ENCODE measurements around the gene TRAF3IP3.

TRAF3IP3 gene

GRCh38 chr1:209738270-209738669 is 17.6 kb upstream of the TRAF3IP3 start:
- DNase-seq: no peak

GRCh38 chr1:209741193-209741592 is 14.7 kb upstream of the TRAF3IP3 start:
- no peak for DNase-seq

- DNase-seq: no peak
These were observed 14.0 kb upstream of the TRAF3IP3 start for GRCh38 chr1:209741889-209742288.

DNA sequence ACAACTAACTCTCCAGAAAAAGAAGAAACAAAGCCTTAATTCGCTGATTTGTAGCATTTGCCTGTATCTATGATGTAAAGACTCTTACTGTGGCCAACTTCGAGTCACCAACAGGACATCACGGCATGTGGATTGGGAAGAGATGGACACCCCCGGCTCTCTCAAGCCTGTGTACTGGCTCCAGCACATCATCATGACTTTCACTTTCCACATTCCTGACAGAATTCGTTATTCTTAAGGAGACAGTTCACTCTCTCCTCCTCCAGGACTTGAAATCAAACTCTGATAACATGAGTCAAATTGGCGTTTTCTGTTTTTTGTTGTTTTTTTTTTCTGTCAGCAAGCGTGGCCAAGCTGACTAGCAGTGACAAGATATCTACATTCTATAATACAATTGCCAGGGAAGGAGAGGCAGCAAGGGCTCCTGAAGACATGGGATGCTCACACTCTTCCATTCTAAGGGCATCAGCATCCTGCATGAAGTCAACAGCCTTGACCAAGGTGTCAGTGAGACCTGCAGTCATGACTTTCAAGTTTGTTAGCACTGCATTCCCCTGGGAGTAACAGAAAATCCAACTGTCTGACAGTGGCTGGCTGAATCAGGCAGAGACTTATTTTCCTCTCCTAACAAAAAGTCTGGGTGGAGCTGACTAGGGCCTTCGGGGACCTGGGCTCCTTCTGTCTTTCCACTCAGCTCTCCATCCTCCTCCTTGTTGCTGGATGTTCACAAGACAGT is 13.3 kb upstream of the TRAF3IP3 start:
- no peak for DNase-seq

DNA sequence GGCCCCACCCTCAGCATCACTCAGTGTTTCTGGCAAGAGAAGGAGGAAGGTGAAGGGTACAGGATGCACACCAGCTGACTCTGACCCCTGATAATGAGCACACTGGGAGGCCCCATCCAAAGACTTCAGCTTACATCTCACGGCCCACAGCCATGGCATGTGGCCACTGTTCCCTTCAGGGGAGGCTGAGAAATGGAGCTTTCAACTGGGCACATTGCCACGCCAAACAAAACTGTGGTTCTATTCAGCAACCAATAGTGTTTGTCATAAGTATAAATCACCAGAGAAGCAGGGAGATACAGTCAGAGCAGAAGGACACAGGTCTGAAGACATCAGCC is 12.7 kb upstream of the TRAF3IP3 start:
- no peak for DNase-seq

DNA sequence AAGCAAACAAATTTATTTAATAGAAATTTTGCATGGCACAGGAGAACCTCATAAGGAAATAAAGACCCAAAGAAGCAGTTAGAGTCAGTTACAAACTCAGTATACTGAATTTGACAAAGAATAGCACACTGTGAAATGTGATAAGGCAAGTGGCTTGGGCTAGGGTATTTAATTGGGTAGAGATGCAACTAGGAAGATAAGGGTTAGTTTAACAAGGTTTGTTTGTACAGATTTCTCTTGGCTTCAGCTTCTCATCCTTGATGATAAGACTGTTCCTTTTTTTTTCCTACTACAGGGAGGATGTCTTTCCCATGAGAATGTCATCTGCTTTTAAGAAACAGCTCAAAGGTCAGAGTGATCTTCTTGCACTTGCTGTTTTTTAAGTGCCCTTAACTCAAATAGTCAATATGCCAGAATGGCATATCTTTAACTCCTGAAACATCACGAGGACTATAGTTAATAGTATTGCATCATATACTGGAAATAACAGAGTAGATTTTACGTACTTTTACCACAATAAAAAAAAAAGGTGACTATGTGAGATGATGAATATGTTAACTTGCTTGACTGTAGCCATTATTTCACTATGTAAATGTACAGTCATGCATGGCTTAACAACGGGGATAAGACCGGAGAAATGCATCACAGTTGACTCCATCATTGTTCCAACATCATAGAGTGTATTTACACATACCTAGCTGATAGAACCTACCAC is 9.2 kb upstream of the TRAF3IP3 start:
- no peak for DNase-seq

DNA sequence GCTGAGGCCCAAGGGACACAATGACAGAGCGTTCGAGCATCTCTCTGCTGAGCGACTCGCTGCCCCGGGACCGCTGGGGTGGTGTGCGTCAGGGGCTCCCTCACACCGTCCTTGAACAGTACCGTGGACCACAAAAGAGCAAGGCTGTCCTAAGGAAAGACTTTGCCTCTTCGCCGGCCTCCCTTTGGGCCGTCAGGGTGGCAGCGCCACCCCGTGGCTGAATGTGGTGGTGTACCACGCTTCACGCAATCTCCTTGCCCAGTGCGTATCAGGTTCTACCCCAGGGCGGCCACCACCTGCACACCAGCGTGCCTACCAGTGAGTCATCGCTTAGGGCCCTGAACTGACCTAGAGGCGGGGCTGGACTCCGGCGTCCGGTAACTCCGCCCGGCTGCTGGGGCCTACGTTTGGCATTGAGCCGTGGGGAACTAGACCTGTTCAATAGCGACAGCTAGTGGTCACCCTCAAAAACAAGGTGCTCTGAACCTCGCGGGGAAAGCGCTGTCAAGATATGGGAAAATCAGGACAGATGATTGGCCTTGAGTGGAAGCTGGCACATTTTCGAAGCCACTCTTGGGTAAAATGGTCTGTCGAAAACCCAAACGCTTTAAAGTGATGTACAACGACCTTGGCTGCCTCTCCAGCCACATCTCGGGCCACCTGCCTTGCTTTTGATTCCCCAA is 8.1 kb upstream of the TRAF3IP3 start:
- DNase-seq: no peak

DNA sequence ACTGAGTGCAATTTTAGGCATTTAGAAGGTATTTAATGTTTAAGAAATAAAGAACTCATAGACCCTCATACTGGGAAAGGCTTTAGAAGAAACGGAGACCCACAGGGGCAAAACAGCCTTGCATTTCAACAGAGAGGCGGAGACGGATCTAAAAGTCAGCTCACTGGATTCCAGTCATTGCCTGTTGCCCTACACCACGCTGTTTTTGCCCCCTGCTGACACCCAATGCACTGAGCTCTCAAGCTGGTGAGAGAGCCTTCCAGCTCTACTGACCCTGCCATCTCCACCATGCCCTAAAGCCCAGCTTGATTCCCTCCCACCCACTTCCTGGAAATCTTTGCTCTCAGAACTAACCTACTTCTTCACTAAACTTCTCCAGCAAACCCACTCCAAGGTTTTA is 7.2 kb upstream of the TRAF3IP3 start:
- DNase-seq: no peak

GRCh38 chr1:209749205-209749604 is 6.6 kb upstream of the TRAF3IP3 start:
- DNase-seq: no peak

GRCh38 chr1:209749670-209750323 is 6.1 kb upstream of the TRAF3IP3 start:
- DNase-seq: no peak

DNA sequence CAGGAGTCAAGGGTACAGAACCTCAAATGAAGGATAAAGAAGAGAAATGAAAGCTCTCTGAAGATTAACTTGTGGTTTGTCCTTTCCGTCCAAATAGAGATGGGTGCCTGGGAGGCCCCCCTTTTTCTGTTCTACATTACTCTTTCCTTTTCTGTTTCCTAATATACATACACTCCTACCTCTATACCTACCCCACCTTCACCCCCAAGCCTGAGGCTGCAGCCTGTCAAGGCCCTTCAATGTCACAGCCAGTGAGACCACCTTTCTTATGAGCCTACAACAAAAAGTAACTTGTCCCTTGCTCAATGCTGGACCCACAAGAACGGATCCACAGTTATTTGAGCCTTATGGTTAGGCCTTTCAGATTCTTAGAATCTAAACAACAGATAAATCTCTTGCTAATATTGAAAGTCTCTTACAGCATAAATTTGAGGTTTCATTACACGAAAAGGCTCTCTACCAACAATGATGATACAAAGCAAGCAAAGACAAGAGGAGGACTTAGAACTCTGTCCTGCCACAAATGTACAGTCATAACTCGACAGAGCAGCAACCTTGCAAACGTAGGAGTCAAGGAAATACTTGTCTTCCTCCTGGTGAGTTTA is 4.1 kb upstream of the TRAF3IP3 start:
- DNase-seq: no peak

DNA sequence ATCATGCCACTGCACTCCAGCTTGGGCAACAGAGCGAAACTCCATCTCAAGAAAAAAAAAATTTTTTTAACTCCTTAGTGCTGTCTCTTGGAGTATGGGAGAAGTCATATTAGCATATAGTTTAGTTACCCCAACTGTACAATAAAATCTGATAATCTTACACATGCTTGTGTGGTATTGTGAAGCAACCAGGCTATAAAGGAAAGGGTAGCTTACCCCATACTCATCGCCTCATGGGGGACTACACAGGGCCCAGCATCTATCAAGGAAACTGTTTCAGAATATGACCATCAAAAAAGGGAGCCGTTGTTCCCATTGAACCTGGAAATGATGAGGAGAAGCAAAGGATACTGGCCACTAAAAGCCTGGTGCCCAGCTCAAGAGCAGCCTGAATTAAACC is 3.0 kb upstream of the TRAF3IP3 start:
- no peak for DNase-seq

DNA sequence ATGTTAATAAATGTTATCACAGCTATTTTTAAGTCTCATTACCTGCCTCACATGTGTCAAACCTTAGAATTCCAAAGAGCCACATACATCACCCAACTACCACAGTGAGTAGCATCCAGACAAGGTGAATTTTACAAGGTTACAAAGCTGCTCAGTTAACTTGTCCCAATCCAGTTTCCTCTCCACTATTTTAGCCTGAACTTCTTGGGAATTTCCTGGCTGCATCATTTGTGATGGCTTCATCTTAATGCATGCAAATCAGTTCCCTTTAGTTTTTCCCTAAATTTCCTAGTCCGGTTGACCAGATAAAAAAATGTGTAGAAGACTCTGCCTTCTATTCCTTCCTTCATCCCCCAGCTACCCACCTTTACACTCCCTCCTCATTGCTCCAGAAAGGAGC is 597 bp upstream of the TRAF3IP3 start:
- no peak for DNase-seq

DNA sequence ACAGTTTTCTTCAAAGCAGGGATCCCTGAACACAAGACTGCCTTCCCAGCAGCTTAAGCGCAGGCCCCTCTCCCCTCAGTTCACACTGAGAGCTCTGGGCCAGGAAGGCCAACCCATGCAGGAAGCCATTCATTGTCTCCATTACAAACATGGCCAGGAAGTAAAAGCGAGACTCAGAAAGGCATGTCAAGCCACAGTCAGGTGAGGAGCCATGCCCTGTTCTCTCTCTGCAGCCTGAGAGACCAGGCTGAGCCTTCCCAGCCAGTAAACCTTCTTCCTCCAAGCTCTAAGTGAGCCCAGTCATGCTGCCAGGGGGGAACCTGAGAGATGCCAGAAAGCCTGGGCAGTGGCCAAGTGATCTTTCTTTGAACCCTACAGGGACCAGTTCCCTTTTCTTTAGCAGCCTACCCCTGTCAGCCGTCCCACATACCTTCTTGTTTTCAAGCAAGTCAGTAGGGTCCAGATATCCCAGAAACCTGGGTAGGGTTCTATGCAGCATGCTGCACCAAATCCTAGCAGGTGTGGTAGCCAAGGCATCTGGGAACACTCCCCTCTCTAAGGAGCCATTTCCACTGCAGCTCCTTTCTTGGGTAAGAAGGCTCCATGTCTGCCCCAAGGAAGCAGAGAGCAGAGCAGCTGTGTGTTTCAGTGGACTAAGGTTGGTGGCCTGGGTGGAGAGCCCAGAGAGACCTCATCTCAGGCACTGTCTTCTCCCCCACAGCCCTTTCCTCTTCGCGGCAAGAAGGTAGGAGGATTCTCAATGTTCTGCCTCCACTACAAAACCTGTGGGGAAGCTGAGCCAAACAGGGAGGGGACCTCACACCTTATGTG is 977 bp downstream of the TRAF3IP3 start:
- no peak for DNase-seq

GRCh38 chr1:209758400-209758799 is 2.5 kb downstream of the TRAF3IP3 start:
- DNase-seq: no peak

- DNase-seq: no peak
These were observed 4.0 kb downstream of the TRAF3IP3 start for GRCh38 chr1:209759829-209760359.

DNA sequence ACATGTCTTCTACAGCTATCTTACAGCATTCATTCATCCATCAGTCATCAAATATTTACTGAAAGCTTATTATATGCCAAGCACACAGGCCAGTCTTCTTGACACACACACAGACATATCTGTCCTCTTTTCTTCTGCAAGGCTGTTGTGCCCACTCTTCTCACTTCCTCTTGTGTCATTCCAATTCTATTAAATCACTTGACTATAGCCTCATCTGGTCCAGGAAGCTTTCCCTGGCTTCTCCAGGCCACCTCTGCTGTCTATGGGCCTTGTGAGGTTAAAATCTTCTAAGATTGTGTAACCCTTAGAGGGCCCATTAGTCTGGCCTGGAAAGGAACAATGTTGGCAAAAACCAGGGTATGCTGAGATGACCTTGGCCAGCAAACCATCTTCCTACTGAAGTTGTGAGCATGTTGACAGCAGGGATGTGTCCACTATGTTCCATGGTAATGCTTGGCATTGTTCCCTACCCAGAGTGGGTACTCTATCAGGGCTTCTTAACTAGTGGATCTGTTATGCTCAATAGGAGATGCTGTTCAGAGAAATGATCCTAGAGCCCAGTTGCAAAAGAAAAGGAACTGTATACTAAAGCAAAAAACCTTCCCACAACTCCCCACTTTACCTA is 5.3 kb downstream of the TRAF3IP3 start:
- DNase-seq: no peak

- no peak for DNase-seq
These were observed 10.2 kb downstream of the TRAF3IP3 start for GRCh38 chr1:209766051-209766450.

GRCh38 chr1:209767096-209767495 is 11.2 kb downstream of the TRAF3IP3 start:
- no peak for DNase-seq

GRCh38 chr1:209767706-209768105 is 11.9 kb downstream of the TRAF3IP3 start:
- DNase-seq: no peak

DNA sequence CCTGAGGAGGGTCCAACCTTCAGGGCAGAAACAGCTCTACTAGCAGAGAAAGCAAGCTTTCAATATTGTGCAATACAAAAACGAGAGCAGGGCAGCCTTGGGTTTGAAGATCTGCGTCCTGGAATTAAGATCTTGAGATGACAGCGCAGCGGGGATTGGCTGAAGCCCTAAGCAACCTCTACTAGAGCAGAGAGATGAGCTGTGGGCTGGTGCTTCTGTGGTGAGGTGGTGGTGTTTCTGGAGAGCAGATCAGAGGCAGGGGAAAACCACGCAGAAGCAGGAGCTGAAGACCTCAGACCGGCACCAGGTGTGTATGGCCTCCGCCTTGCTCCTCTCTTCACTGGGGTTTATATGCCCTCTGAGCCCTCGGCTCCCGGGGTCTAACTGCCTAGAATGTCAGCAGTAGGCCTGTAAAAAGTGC is 12.5 kb downstream of the TRAF3IP3 start:
- no peak for DNase-seq

All from NCI-H187 (cell line).